Ovary (tissue), 9 donors: ENCODE data around the gene CD109. TPM values are rescaled to one million over a fixed set of nuclear protein-coding genes. Genes with fewer than 3 reads are reported as not detected.
"Not testable (repeated sequence)": the region's sequence is repeated elsewhere in the genome, so short reads cannot be mapped to it uniquely, and the experiment has no call there.

Experiments used
- DNase-seq, 5 donors: peaks; one replicate each; pipeline ENCODE4 v3.0.0-alpha.2; 2019 to 2020
- H3K27ac ChIP-seq, 2 donors: fragments of 200-600 bp; one replicate each; pipeline versions ENCODE4 v1.5.1 to v1.8.0; 2019 to 2022
- H3K27me3 ChIP-seq: fragments of 200-600 bp; one replicate; pipeline ENCODE4 v1.8.0; 2022
- H3K36me3 ChIP-seq: fragments of 200-600 bp; sonication (generic); one replicate; pipeline ENCODE4 v1.5.1; 2019
- H3K4me1 ChIP-seq: one replicate; pipeline ENCODE4 v1.8.1; 2013; ENCODE audit warnings: mild to moderate bottlenecking, moderate library complexity; ENCODE audit not compliant: insufficient read depth
- H3K4me3 ChIP-seq: fragments of 200-600 bp; sonication (generic); one replicate; pipeline ENCODE4 v1.5.1; 2017
- H3K9me3 ChIP-seq, 2 donors: fragments of 200-600 bp in 1 of 2; sonication (generic) in 1 of 2; one replicate each; pipeline versions ENCODE4 v1.5.1 to v1.8.1; 2013 to 2019; ENCODE audit warnings: mild to moderate bottlenecking in 1 of 2, moderate library complexity in 1 of 2
- EP300 ChIP-seq: sonication (generic); formaldehyde crosslinking; IDR thresholded peaks from one replicate; pipeline ENCODE4 v1.6.1; 2017; ENCODE audit warnings: antibody characterized with exemption
- POLR2A ChIP-seq: fragments of 450-650 bp; IDR thresholded peaks from one replicate; pipeline ENCODE4 v1.6.1; 2017; ENCODE audit warnings: antibody characterized with exemption, mild to moderate bottlenecking, moderate library complexity
- WGBS, 3 donors: extraction: QIAGEN DNeasy Blood & Tissue Kit in 1 of 3; methylation state at CpG; one replicate each; pipeline versions ENCODE4 v1.1.5 to v1.1.7; 2013 to 2017; 5-methylcytosine and 5-hydroxymethylcytosine counted together
- intact Hi-C, 4 donors: fragments of 100-400 bp; cut with DNase I; formaldehyde crosslinking; loops; one replicate each; pipeline versions ENCODE4 v1.11.0 to v1.15.1; 2022 to 2023
- polyA plus RNA-seq, 2 donors: library from polyadenylated mRNA; stranded (reverse); fragments of 200-250 nt in 1 of 2; fragments of 350-450 nt in 1 of 2; fragmentation: Illumina TruSeq in 1 of 2; extraction: RNeasy Lipid Tissue Mini Kit (QIAGEN cat#74804) in 1 of 2; gene quantifications; one replicate each; pipeline ENCODE4 v1.2.3, GENCODE V29; 2013 to 2014
- total RNA-seq, 7 donors: library from RNA; depleted of rRNA in 2 of 7; stranded (reverse); fragments of >200 nt in 2 of 7; fragmentation: NEBNext Ultra II Directional in 3 of 7; extraction: Animal tissue kit (Norgen Biotek cat#: 25700) in 3 of 7; gene quantifications; one replicate each; pipeline versions ENCODE4 v1.1.0 to v1.2.4, GENCODE V29; 2016 to 2023
- TF ChIP-seq, protein P1 (sequence below), 3 donors: fragments of 450-650 bp in 2 of 3; fragments of 200-600 bp in 1 of 3; IDR thresholded peaks; one replicate each; pipeline versions ENCODE4 v1.5.1 to v1.8.0; 2016 to 2022; ENCODE audit warnings: antibody characterized with exemption in 3 of 3, mild to moderate bottlenecking in 1 of 3
- donor health status: DM: no; HTN: no; CAD: no; lungs with moderate emphysema.
- donor health status: DM: no; HTN: no; CAD: no.
- donor health status: Bipolar disorder and iron deficiency.
- donor health status: DM: yes; HTN: yes; CAD: no.
- donor health status: DM: no; HTN: no; CAD: no.
- donor health status: DM: yes; HTN: yes; CAD: no.

Gene CD109
- total and polyA plus RNA-seq, 9 donors, result 1.2 to 5.8 (median 3.2) TPM

DNA sequence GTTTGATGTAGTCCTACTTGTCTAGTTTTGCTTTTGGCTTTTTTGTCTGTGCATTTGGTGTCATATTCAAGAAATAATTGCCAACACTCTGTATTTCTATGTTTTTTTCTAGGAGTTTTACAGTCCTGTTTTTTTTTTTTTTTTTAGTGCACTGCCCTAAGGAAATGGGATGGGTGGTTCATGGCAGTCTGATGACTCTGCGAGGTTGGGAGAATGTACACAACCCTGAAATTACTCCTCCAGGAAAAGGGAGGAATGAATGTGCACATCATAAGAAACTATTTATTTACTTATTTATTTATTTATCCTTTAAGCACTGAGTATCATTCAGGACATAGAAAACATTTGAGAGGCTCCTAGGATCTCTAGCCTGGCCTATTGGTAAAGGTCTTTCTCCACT, 27.0 kb upstream of the CD109 start:
- Histone ChIP-seq H3K27me3 (no peaks in the 10 kb centered on the region), H3K36me3 (no peaks in the 10 kb centered on the region), H3K9me3 (no peaks in the 10 kb centered on the region), H3K27ac (no peak overlapping the region), H3K4me1 (no peaks in the 10 kb centered on the region), H3K4me3 (no peak overlapping the region)
- no peak for DNase-seq
- intact Hi-C loops, result no loop called here
- 75 to 89% (median 84%) methylated on average over 1 of the region's 1 CpG for WGBS, 3 donors
- TF ChIP-seq EP300 (no peak), POLR2A (no peak)
- TF ChIP-seq, protein P1, sequence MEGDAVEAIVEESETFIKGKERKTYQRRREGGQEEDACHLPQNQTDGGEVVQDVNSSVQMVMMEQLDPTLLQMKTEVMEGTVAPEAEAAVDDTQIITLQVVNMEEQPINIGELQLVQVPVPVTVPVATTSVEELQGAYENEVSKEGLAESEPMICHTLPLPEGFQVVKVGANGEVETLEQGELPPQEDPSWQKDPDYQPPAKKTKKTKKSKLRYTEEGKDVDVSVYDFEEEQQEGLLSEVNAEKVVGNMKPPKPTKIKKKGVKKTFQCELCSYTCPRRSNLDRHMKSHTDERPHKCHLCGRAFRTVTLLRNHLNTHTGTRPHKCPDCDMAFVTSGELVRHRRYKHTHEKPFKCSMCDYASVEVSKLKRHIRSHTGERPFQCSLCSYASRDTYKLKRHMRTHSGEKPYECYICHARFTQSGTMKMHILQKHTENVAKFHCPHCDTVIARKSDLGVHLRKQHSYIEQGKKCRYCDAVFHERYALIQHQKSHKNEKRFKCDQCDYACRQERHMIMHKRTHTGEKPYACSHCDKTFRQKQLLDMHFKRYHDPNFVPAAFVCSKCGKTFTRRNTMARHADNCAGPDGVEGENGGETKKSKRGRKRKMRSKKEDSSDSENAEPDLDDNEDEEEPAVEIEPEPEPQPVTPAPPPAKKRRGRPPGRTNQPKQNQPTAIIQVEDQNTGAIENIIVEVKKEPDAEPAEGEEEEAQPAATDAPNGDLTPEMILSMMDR (IDR thresholded peaks at IDR 0.05), result no peak

DNA sequence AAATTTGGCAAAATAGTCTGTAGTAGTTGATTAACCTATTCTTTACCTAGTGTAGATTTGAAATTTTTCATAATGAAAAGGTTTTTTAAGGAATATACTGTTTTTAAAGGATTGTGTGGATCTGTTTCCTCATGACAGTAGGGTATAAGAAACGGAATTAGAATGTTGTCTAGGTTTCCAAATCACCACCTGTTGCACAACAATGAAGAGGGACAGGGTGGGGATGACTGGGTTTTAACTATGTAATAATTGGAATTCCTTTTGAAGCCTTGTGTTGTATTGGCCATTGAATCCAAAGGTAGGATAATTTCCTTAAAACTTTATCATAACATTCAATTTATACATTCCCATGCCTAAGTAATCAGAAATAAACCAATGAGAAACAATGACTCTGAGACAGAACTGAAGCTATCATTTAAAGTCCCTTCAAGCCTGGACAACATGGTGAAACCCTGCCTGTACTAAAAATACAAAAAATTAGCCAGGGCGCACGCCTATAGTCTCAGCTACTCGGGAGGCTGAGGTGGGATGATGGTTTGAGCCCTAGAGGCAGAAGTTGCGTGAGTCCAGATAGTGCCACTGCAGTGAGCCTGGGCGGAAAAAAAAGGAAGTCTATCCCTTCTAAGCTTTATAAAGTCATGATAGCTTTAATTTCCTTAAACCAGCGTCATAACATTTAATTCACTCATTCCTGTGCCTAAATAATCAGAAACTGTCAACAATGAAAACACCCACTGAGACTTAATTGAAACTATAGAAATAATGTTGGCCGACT, 23.9 kb upstream of the CD109 start:
- 78 to 85% (median 82%) methylated on average over 8 of the region's 8 CpGs for WGBS, 3 donors
- intact Hi-C loops, result loop anchor here in 1 of 4 donors (10.0 kb wide), 1 partner anchor 63 kb away; no protein-coding TSS in a partner anchor

DNA sequence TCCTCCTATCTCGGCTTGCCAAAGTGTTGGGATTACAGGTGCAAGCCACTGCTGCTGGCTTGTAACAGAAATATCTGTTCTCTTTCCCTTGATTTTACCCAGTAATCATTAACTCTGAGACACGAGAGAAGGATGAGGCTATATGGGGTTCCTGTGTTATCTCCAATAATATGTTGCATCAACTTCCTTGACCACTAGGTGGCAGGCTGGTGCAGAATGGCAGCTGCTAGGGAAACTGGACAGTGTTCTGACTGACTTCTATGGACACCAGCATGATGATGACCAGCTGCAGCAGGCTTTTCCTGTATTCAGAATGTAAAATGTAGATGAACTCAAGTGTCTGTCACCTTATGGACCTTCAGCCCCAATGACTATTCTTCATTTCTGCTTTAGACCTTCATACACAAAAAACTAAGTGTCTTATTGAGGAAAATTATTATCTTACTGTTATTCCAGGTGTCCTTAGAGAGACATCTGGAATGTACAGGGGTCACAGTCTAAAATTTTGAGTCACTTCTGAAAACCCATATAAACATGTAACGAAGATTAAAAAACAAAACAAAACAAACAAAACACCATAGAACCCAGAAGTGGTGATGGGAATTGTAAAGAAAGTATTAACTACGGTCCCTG, 20.4 kb upstream of the CD109 start:
- Histone ChIP-seq H3K36me3 (no peaks in the 10 kb centered on the region), H3K9me3 (no peaks in the 10 kb centered on the region), H3K4me1 (no peaks in the 10 kb centered on the region), H3K4me3 (no peak overlapping the region), H3K27me3 (no peaks in the 10 kb centered on the region), H3K27ac (no peak overlapping the region)
- DNase-seq, result peak in 4 of 5 donors; percentile 36 to 65 (median 52)
- TF ChIP-seq EP300 (no peak), POLR2A (no peak)
- TF ChIP-seq, protein P1 (IDR thresholded peaks at IDR 0.05), result peak; percentile 43 to 50 (median 47)
- intact Hi-C loops, result loop anchor here in 1 of 4 donors (10.0 kb wide), 1 partner anchor 59 kb away; no protein-coding TSS in a partner anchor
- 35 to 44% (median 36%) methylated on average over 4 of the region's 4 CpGs for WGBS, 3 donors

More for the DNA sequence above, 23.9 kb upstream of the CD109 start:
- H3K4me3 ChIP-seq, result no peak overlapping the region
- DNase-seq, result no peak
- TF ChIP-seq EP300 (no peak), POLR2A (no peak)
- TF ChIP-seq, protein P1 (IDR thresholded peaks at IDR 0.05), result no peak
- no peaks in the 10 kb centered on the region for H3K4me1 ChIP-seq
- no peaks in the 10 kb centered on the region for H3K9me3 ChIP-seq
- H3K36me3 ChIP-seq, result no peaks in the 10 kb centered on the region
- no peaks in the 10 kb centered on the region for H3K27me3 ChIP-seq
- H3K27ac ChIP-seq, result no peak overlapping the region

DNA sequence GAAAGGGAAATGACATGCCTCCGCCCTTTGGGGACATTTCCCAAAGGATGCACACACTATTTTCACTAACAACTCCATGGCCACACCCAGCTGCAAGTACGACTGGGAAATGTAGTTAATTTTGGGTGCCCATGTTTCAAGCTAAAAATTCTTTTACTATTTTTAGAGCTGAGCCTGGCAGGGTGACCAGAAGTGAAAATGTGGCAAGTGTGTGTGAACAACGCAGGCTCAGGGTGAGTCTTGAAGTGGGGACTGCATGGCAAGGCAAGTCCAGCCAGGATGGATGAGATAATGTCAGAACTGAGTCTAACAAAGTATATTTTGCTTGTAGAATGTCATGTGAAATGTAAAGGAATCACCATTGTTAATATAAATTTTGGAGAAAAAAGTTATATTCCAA, 17.0 kb upstream of the CD109 start:
- Histone ChIP-seq H3K36me3 (no peaks in the 10 kb centered on the region), H3K27ac (no peak overlapping the region), H3K4me1 (no peaks in the 10 kb centered on the region), H3K27me3 (no peaks in the 10 kb centered on the region), H3K4me3 (no peak overlapping the region), H3K9me3 (no peaks in the 10 kb centered on the region)
- WGBS, 3 donors, result 64 to 68% (median 67%) methylated on average over 3 of the region's 3 CpGs
- no peak for DNase-seq
- intact Hi-C loops, result loop anchor here in 1 of 4 donors (10.0 kb wide), 1 partner anchor 56 kb away; no protein-coding TSS in a partner anchor
- TF ChIP-seq EP300 (no peak), POLR2A (no peak)
- TF ChIP-seq, protein P1 (IDR thresholded peaks at IDR 0.05), result no peak

DNA sequence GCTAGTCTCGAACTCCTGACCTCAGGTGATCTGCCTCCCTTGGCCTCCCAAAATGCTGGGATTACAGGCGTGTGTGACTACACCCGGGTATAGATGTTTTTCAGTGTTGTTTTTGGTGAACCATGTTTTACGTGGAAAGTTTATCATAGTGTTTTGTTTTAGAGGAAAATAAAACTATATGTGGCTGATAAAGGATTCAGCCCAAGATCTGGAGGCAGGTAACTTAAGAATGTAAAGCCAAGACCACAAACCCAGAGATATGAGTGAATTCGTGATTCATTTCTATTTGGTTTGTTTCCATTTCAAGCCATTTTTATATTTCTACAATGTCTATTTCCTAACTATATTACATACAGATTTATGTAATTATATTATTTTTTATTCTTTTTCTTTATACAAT, 16.2 kb upstream of the CD109 start:
- not testable (repeated sequence) for H3K4me1 ChIP-seq, DNase-seq, H3K27ac ChIP-seq, H3K36me3 ChIP-seq, H3K9me3 ChIP-seq, H3K27me3 ChIP-seq, H3K4me3 ChIP-seq
- 64 to 74% (median 71%) methylated on average over 5 of the region's 5 CpGs for WGBS, 3 donors
- intact Hi-C loops, result loop anchor here in 1 of 4 donors (10.0 kb wide), 1 partner anchor 55 kb away; no protein-coding TSS in a partner anchor
